ENCODE results near the gene INTS2. TPM values are rescaled to one million over a fixed set of nuclear protein-coding genes. Genes with fewer than 3 reads are reported as not detected.

The INTS2 gene
- total RNA-seq, 1 experiment from 2014 or later = 18.1 TPM

DNA sequence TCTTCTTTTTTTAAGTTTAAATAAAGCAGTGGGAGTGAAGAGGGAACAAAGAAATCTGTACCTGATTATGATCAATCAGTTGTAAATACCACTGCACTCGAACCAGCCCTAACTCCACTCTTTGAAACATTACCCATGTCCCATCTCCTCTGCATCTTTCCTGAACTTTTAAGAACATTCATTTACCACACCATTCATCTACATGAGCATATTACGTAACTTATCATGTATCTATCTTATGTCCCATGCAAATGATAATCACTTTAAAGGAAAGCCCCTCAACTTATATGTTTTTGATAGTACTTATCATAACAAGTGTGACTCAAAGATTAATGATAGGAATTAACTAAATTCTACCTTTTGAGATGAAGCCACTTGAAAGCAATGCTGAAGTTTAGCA lies 53.7 kb downstream of the INTS2 start:
- ChIA-PET POLR2A (ENCODE audit: unreplicated experiment) (interaction anchor here (0.8 kb wide), 1 partner anchor 11 kb away, joined by 6 read pairs; the partner anchor contains the start of gene BRIP1), CTCF (no interaction called here)
- Histone ChIP-seq H3K4me2 (ENCODE audit: low read length) (no peak overlapping the region), H3K27ac (ENCODE audit: low read length) (no peak overlapping the region), H3K36me3 (ENCODE audit: low read depth, low read length) (peaks cover 39% of the 10 kb centered on the region), H4K20me1 (ENCODE audit: low read length) (no peaks in the 10 kb centered on the region), H2AFZ (ENCODE audit: low read length) (no peak overlapping the region), H3K9me3 (ENCODE audit: low read length) (no peaks in the 10 kb centered on the region), H3K4me1 (ENCODE audit: insufficient read depth, low read length) (no peaks in the 10 kb centered on the region), H3F3A (ENCODE audit: low read length, unreplicated experiment) (no peaks in the 10 kb centered on the region), H3K27me3 (ENCODE audit: low read length) (no peaks in the 10 kb centered on the region), H3K4me3 (ENCODE audit: low read length) (no peak overlapping the region), H3K9ac (ENCODE audit: low read length) (no peak overlapping the region), H3K9me2 (replicated peaks; ENCODE audit: low read length) (no peaks in the 10 kb centered on the region), H3K79me2 (ENCODE audit: low read length) (no peaks in the 10 kb centered on the region)
- DNase-seq (no peak), ATAC-seq (no peak)
- no TSS peak for BruUV-seq (replicated peaks)
- intact Hi-C loops (cut with micrococcal nuclease) = no loop called here
- no peak for TF ChIP-seq CTCF (conservative IDR thresholded peaks at IDR 0.05; ENCODE audit: low read depth, low read length)
- no peak for TF ChIP-seq EZH2phosphoT487 (IDR thresholded peaks at IDR 0.05; ENCODE audit: borderline replicate concordance, low read length)
- no peak for TF ChIP-seq EZH2 (IDR thresholded peaks at IDR 0.05; ENCODE audit: low read length, unreplicated experiment)

GRCh38 chr17:61872099-61872498 lies 55.7 kb downstream of the INTS2 start:
- H2AFZ ChIP-seq (ENCODE audit: low read length) = no peak overlapping the region
- CTCF ChIA-PET = no interaction called here
- POLR2A ChIA-PET (ENCODE audit: unreplicated experiment) = no interaction called here
- no peak for ATAC-seq
- no peaks in the 10 kb centered on the region for H3K4me1 ChIP-seq (ENCODE audit: insufficient read depth, low read length)
- peaks cover 40% of the 10 kb centered on the region for H3K36me3 ChIP-seq (ENCODE audit: low read depth, low read length)
- no peak overlapping the region for H3K4me2 ChIP-seq (ENCODE audit: low read length)
- H4K20me1 ChIP-seq (ENCODE audit: low read length) = no peaks in the 10 kb centered on the region
- intact Hi-C loops (cut with micrococcal nuclease) = no loop called here
- no peaks in the 10 kb centered on the region for H3K79me2 ChIP-seq (ENCODE audit: low read length)
- no peak overlapping the region for H3K27ac ChIP-seq (ENCODE audit: low read length)
- H3K9me2 ChIP-seq (replicated peaks; ENCODE audit: low read length) = no peaks in the 10 kb centered on the region
- H3K9me3 ChIP-seq (ENCODE audit: low read length) = no peaks in the 10 kb centered on the region
- no peak for TF ChIP-seq EZH2phosphoT487 (IDR thresholded peaks at IDR 0.05; ENCODE audit: borderline replicate concordance, low read length)
- no TSS peak for BruUV-seq (replicated peaks)
- H3K9ac ChIP-seq (ENCODE audit: low read length) = no peak overlapping the region
- DNase-seq = no peak
- H3F3A ChIP-seq (ENCODE audit: low read length, unreplicated experiment) = no peaks in the 10 kb centered on the region
- H3K4me3 ChIP-seq (ENCODE audit: low read length) = no peak overlapping the region
- no peaks in the 10 kb centered on the region for H3K27me3 ChIP-seq (ENCODE audit: low read length)

GRCh38 chr17:61869138-61869537 lies 58.6 kb downstream of the INTS2 start:
- no TSS peak for BruUV-seq (replicated peaks)
- no peak overlapping the region for H3K9ac ChIP-seq (ENCODE audit: low read length)
- POLR2A ChIA-PET (ENCODE audit: unreplicated experiment) = no interaction called here
- CTCF ChIA-PET = no interaction called here
- no peak for DNase-seq
- peaks cover 4% of the 10 kb centered on the region for H3K4me1 ChIP-seq (ENCODE audit: insufficient read depth, low read length)
- H3K27me3 ChIP-seq (ENCODE audit: low read length) = no peaks in the 10 kb centered on the region
- no peak overlapping the region for H3K4me2 ChIP-seq (ENCODE audit: low read length)
- H3K4me3 ChIP-seq (ENCODE audit: low read length) = no peak overlapping the region
- no peak overlapping the region for H2AFZ ChIP-seq (ENCODE audit: low read length)
- TF ChIP-seq EZH2phosphoT487 (IDR thresholded peaks at IDR 0.05; ENCODE audit: borderline replicate concordance, low read length) (no peak), CTCF (conservative IDR thresholded peaks at IDR 0.05; ENCODE audit: low read depth, low read length) (no peak), EZH2 (IDR thresholded peaks at IDR 0.05; ENCODE audit: low read length, unreplicated experiment) (no peak)
- H3F3A ChIP-seq (ENCODE audit: low read length, unreplicated experiment) = no peaks in the 10 kb centered on the region
- ATAC-seq = no peak
- intact Hi-C loops (cut with micrococcal nuclease) = no loop called here
- no peaks in the 10 kb centered on the region for H3K79me2 ChIP-seq (ENCODE audit: low read length)
- no peaks in the 10 kb centered on the region for H4K20me1 ChIP-seq (ENCODE audit: low read length)
- peaks cover 28% of the 10 kb centered on the region for H3K36me3 ChIP-seq (ENCODE audit: low read depth, low read length)
- H3K9me2 ChIP-seq (replicated peaks; ENCODE audit: low read length) = no peaks in the 10 kb centered on the region
- no peaks in the 10 kb centered on the region for H3K9me3 ChIP-seq (ENCODE audit: low read length)
- no peak overlapping the region for H3K27ac ChIP-seq (ENCODE audit: low read length)
